GM18907 (cell line): ENCODE results near the gene GPC6.
"Not testable (repeated sequence)": the region's sequence is repeated elsewhere in the genome, so short reads cannot be mapped to it uniquely, and the experiment has no call there.

Experiments
- ATAC-seq: cut with Tn5 transposase; IDR thresholded peaks from one replicate; pipeline ENCODE4 v1.9.1; 2021; ENCODE audit warnings: mild to moderate bottlenecking, moderate library complexity; ENCODE audit not compliant: unreplicated experiment

GPC6 gene

GRCh38 chr13:93318534-93319254 lies 92.1 kb downstream of the GPC6 start:
- ATAC-seq: no peak

GRCh38 chr13:93320942-93321341 lies 94.3 kb downstream of the GPC6 start:
- ATAC-seq: no peak

GRCh38 chr13:93323880-93324279 lies 97.3 kb downstream of the GPC6 start:
- ATAC-seq: not testable (repeated sequence)

- no peak for ATAC-seq
These were observed 99.0 kb downstream of the GPC6 start for GRCh38 chr13:93325303-93326233.

- no peak for ATAC-seq
These were observed 99.7 kb downstream of the GPC6 start for GRCh38 chr13:93326234-93326811.

- no peak for ATAC-seq
These were observed 102.3 kb downstream of the GPC6 start for GRCh38 chr13:93328943-93329342.

GRCh38 chr13:93336728-93337127 lies 110.1 kb downstream of the GPC6 start:
- ATAC-seq: no peak

GRCh38 chr13:93338030-93338429 lies 111.4 kb downstream of the GPC6 start:
- no peak for ATAC-seq

GRCh38 chr13:93338906-93339305 lies 112.3 kb downstream of the GPC6 start:
- no peak for ATAC-seq

GRCh38 chr13:93339550-93339949 lies 112.9 kb downstream of the GPC6 start:
- no peak for ATAC-seq

- no peak for ATAC-seq
These were observed 114.9 kb downstream of the GPC6 start for GRCh38 chr13:93341517-93341916.

GRCh38 chr13:93343097-93343496 lies 116.5 kb downstream of the GPC6 start:
- ATAC-seq: no peak

- no peak for ATAC-seq
These were observed 117.6 kb downstream of the GPC6 start for GRCh38 chr13:93344048-93344705.

GRCh38 chr13:93345024-93345423 lies 118.4 kb downstream of the GPC6 start:
- no peak for ATAC-seq

- no peak for ATAC-seq
These were observed 119.2 kb downstream of the GPC6 start for GRCh38 chr13:93345770-93346169.

- ATAC-seq: no peak
These were observed 126.0 kb downstream of the GPC6 start for GRCh38 chr13:93352616-93353015.

GRCh38 chr13:93355094-93355493 lies 128.5 kb downstream of the GPC6 start:
- ATAC-seq: no peak

GRCh38 chr13:93356469-93356868 lies 129.9 kb downstream of the GPC6 start:
- no peak for ATAC-seq

GRCh38 chr13:93360021-93360420 lies 133.4 kb downstream of the GPC6 start:
- no peak for ATAC-seq

- no peak for ATAC-seq
These were observed 135.1 kb downstream of the GPC6 start for GRCh38 chr13:93361703-93362102.

- no peak for ATAC-seq
These were observed 137.6 kb downstream of the GPC6 start for GRCh38 chr13:93364166-93364565.
